K562 (cell line): ENCODE measurements around the gene KIAA2012.

ENCODE experiments used
- ADNP ChIP-seq: fragments of 200-800 bp; sonication (Bioruptor generic); IDR thresholded peaks from 2 replicates; pipeline ENCODE4 v1.6.1; 2016; ENCODE audit warnings: missing genetic modification characterization, missing compliant biosample characterization
- EP300 ChIP-seq: IDR thresholded peaks from 2 replicates; pipeline ENCODE4 v1.6.1; 2012; ENCODE audit warnings: low read length, improper control_type of control experiment
- NCOR1 ChIP-seq: fragments of 450-650 bp; IDR thresholded peaks from 2 replicates; pipeline ENCODE4 v1.6.1; 2016; ENCODE audit warnings: mild to moderate bottlenecking, moderate library complexity
- POLR2AphosphoS5 ChIP-seq: IDR thresholded peaks from 2 replicates; pipeline ENCODE4 v1.6.1; 2011; ENCODE audit warnings: mild to moderate bottlenecking, low read depth, low read length, moderate library complexity; ENCODE audit not compliant: control insufficient read depth, insufficient read depth
- SP1 ChIP-seq: sonication (generic); formaldehyde crosslinking; IDR thresholded peaks from 2 replicates; pipeline ENCODE4 v1.8.1; 2022; ENCODE audit warnings: mild to moderate bottlenecking, missing genetic modification reagents
- SRF ChIP-seq, 2 experiments: fragments of 250-450, 450-650 bp in 1 of 2; sonication (Bioruptor Pico) in 1 of 2; sonication (generic) in 1 of 2; formaldehyde crosslinking; IDR thresholded peaks; 2 replicates each; pipeline versions ENCODE4 v1.5.0 to v1.5.1; 2020 to 2022; ENCODE audit warnings: mild to moderate bottlenecking in 1 of 2, missing genetic modification reagents in 1 of 2
- U2AF2 ChIP-seq: fragments of 200-400 bp; formaldehyde crosslinking; optimal IDR thresholded peaks from 2 replicates; pipeline ENCODE3; 2017; ENCODE audit warnings: low read depth, mild to moderate bottlenecking, low read length
- TF ChIP-seq, protein P1 (sequence below): IDR thresholded peaks from 3 replicates; pipeline ENCODE4 v1.6.1; 2011; ENCODE audit warnings: borderline replicate concordance, mild to moderate bottlenecking, moderate library complexity; ENCODE audit not compliant: insufficient read length; ENCODE audit errors: extremely low read depth
- TF ChIP-seq, protein P2 (sequence below), 3 experiments: IDR thresholded peaks in 2 of 3; conservative IDR thresholded peaks in 1 of 3; 2 replicates each; pipeline ENCODE4 v1.5.1; 2011 to 2012; ENCODE audit warnings: low read length in 3 of 3, mild to moderate bottlenecking in 3 of 3, control low read depth in 2 of 3, improper control_type of control experiment in 1 of 3, inconsistent platforms in 1 of 3, low read depth in 1 of 3, mixed read lengths in 1 of 3, moderate library complexity in 1 of 3; ENCODE audit not compliant: insufficient read depth in 2 of 3

DNA sequence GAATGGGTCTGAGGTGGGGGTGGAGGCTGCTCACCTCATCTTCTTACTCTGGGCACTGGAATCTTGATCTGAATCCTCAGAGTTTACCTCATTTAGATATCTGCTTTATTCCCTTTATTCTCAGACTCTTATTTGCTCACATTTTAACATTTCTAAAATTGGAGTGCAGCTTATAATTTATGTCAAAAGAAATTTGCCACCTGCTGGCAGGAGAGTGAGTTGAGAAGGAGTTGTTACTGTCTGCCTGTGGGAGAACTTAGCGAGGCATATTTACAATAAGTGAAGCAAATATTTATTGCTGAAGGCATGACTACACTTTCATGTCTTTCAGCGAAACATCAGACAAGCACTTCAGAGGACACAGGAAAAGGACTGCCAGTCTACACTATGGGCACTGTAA, 16.4 kb upstream of the KIAA2012 start:
- TF ChIP-seq U2AF2 (no peak), SP1 (CRISPR knock-in tag) (no peak), POLR2AphosphoS5 (no peak), EP300 (no peak), SRF (CRISPR knock-in tag; IDR thresholded peaks at IDR 0.05) (no peak), ADNP (tag) (no peak), NCOR1 (no peak)
- TF ChIP-seq, protein P1, sequence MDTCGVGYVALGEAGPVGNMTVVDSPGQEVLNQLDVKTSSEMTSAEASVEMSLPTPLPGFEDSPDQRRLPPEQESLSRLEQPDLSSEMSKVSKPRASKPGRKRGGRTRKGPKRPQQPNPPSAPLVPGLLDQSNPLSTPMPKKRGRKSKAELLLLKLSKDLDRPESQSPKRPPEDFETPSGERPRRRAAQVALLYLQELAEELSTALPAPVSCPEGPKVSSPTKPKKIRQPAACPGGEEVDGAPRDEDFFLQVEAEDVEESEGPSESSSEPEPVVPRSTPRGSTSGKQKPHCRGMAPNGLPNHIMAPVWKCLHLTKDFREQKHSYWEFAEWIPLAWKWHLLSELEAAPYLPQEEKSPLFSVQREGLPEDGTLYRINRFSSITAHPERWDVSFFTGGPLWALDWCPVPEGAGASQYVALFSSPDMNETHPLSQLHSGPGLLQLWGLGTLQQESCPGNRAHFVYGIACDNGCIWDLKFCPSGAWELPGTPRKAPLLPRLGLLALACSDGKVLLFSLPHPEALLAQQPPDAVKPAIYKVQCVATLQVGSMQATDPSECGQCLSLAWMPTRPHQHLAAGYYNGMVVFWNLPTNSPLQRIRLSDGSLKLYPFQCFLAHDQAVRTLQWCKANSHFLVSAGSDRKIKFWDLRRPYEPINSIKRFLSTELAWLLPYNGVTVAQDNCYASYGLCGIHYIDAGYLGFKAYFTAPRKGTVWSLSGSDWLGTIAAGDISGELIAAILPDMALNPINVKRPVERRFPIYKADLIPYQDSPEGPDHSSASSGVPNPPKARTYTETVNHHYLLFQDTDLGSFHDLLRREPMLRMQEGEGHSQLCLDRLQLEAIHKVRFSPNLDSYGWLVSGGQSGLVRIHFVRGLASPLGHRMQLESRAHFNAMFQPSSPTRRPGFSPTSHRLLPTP: no peak
- TF ChIP-seq, protein P2, sequence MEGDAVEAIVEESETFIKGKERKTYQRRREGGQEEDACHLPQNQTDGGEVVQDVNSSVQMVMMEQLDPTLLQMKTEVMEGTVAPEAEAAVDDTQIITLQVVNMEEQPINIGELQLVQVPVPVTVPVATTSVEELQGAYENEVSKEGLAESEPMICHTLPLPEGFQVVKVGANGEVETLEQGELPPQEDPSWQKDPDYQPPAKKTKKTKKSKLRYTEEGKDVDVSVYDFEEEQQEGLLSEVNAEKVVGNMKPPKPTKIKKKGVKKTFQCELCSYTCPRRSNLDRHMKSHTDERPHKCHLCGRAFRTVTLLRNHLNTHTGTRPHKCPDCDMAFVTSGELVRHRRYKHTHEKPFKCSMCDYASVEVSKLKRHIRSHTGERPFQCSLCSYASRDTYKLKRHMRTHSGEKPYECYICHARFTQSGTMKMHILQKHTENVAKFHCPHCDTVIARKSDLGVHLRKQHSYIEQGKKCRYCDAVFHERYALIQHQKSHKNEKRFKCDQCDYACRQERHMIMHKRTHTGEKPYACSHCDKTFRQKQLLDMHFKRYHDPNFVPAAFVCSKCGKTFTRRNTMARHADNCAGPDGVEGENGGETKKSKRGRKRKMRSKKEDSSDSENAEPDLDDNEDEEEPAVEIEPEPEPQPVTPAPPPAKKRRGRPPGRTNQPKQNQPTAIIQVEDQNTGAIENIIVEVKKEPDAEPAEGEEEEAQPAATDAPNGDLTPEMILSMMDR (IDR thresholded peaks at IDR 0.05 in 2 of 3, conservative IDR thresholded peaks at IDR 0.05 in 1 of 3; ENCODE audit: insufficient read depth in 2 of 3, low read depth in 1 of 3, low read length in 3 of 3): peak in 1 of 3 experiments; percentile 5; a peak in 1 of 6 replicates
